OCI-LY1 (cell line): Measurements from ENCODE around the gene NUP214.

ENCODE experiments used
- H2AFZ ChIP-seq: fragments of 200-600 bp; sonication (generic), shearing (Covaris generic); 2 replicates; pipeline ENCODE4 v1.6.0; 2014; ENCODE audit warnings: antibody characterized with exemption, mild to moderate bottlenecking, low read length
- H3F3A ChIP-seq: fragments of 200-600 bp; sonication (generic), shearing (Covaris generic); 2 replicates; pipeline ENCODE4 v1.6.0; 2014; ENCODE audit warnings: mild to moderate bottlenecking, antibody characterized with exemption, low read length, moderate library complexity; ENCODE audit not compliant: insufficient read depth
- H3K27ac ChIP-seq: fragments of 200-600 bp; sonication (generic); 2 replicates; pipeline ENCODE4 v1.5.1; 2014; ENCODE audit warnings: low read length, mixed run types, mild to moderate bottlenecking, low read depth; ENCODE audit not compliant: poor library complexity, severe bottlenecking
- H3K27me3 ChIP-seq: fragments of 200-600 bp; sonication (generic); 2 replicates; pipeline ENCODE4 v1.6.0; 2014; ENCODE audit warnings: antibody characterized with exemption, mild to moderate bottlenecking, low read length, moderate library complexity; ENCODE audit not compliant: insufficient read depth
- H3K36me3 ChIP-seq: fragments of 200-600 bp; sonication (generic); 2 replicates; pipeline ENCODE4 v1.6.1; 2014; ENCODE audit warnings: mild to moderate bottlenecking, antibody characterized with exemption, low read length, moderate library complexity, mixed read lengths; ENCODE audit not compliant: insufficient read depth
- H3K4me1 ChIP-seq: fragments of 200-600 bp; sonication (generic); 2 replicates; pipeline ENCODE4 v1.5.1; 2014; ENCODE audit warnings: mild to moderate bottlenecking, low read length, moderate library complexity; ENCODE audit not compliant: insufficient read depth, severe bottlenecking
- H3K4me2 ChIP-seq: fragments of 200-600 bp; sonication (generic), shearing (Covaris generic); 2 replicates; pipeline ENCODE4 v1.6.1; 2014; ENCODE audit warnings: low read length
- H3K4me3 ChIP-seq: fragments of 200-600 bp; sonication (generic); 2 replicates; pipeline ENCODE4 v1.5.1; 2014; ENCODE audit warnings: low read length, low read depth, mild to moderate bottlenecking, mixed read lengths; ENCODE audit not compliant: poor library complexity, severe bottlenecking
- H3K79me2 ChIP-seq: fragments of 200-600 bp; shearing (Covaris generic); 2 replicates; pipeline ENCODE4 v1.6.1; 2016; ENCODE audit warnings: mixed run types, low read length, mixed read lengths; ENCODE audit not compliant: insufficient read depth
- H3K9ac ChIP-seq: fragments of 200-600 bp; sonication (generic), shearing (Covaris generic); 2 replicates; pipeline ENCODE4 v1.6.1; 2014; ENCODE audit warnings: mild to moderate bottlenecking, low read length, mixed read lengths
- H3K9me2 ChIP-seq: fragments of 200-600 bp; sonication (generic), shearing (Covaris generic); 2 replicates; pipeline ENCODE4 v1.6.1; 2014; ENCODE audit warnings: low read depth, mild to moderate bottlenecking, low read length, mixed read lengths
- H3K9me3 ChIP-seq: fragments of 200-600 bp; shearing (Covaris generic); 2 replicates; pipeline ENCODE4 v1.6.1; 2014; ENCODE audit warnings: low read length, mixed read lengths
- H4K20me1 ChIP-seq: fragments of 200-600 bp; sonication (generic), shearing (Covaris generic); 2 replicates; pipeline ENCODE4 v1.6.0; 2016; ENCODE audit warnings: mild to moderate bottlenecking, low read length; ENCODE audit not compliant: insufficient read depth
- EZH2 ChIP-seq: fragments of 200-600 bp; sonication (generic), shearing (Covaris generic); IDR thresholded peaks from 2 replicates; pipeline ENCODE4 v1.8.0; 2017; ENCODE audit warnings: borderline replicate concordance, mixed run types, mild to moderate bottlenecking, antibody characterized with exemption, low read length, moderate library complexity, mixed read lengths
- TF ChIP-seq, protein P1 (sequence below): fragments of 200-600 bp; sonication (generic), shearing (Covaris generic); IDR thresholded peaks from 2 replicates; pipeline ENCODE4 v1.5.1; 2017; ENCODE audit warnings: mild to moderate bottlenecking, antibody characterized with exemption, low read length, moderate library complexity, mixed read lengths

The NUP214 gene

DNA sequence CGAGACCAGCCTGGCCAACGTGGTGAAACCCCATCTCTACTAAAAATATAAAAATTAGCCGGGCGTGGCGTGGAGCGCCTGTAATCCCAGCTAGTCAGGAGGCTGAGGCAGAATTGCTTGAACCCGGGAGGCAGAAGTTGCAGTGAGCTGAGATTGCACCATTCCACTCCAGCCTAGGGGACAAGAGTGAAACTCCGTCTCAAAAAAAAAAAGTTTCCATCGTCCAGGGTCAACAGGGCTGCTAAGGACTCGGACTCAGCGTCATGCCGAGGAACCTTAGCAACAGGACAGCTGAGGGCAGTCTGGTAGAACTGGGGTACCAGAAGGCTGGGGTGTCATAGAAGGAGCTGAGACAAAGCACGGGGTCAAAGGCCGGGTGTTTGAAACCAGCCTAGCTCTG lies 129.2 kb downstream of the NUP214 start:
- peak overlapping the region; percentile 30; the same call in 1 of the 2 replicates for H3K4me2 ChIP-seq

DNA sequence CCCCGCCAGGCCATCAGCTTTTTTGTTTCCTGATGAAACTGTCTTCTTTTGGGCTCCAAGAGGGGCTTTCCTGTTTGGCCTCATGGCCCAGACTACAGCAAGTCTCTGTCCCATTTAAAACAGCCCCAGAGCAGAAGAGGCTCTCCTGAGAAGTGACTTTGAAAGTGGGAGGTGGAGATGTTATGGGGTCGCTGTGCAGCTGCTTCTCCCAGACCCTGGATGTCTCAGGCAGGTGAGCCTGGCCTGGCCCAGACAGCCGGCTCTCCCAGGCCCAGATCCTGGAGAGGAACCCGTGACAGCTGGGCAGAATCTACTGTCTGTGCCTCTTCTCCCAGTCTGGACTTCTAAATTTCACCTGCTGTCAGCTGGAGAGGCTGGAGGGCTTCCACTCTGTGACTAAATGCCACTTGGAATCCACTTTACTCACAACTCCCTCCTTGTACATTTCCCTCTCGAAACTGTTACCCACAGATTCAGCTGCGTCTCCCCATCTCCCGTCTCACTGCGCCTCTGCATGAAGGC lies 130.4 kb downstream of the NUP214 start:
- no peaks in the 10 kb centered on the region for H3K36me3 ChIP-seq
- H3K9me2 ChIP-seq = no peaks in the 10 kb centered on the region
- no peaks in the 10 kb centered on the region for H3K9me3 ChIP-seq
- no peak for TF ChIP-seq EZH2
- TF ChIP-seq, protein P1, sequence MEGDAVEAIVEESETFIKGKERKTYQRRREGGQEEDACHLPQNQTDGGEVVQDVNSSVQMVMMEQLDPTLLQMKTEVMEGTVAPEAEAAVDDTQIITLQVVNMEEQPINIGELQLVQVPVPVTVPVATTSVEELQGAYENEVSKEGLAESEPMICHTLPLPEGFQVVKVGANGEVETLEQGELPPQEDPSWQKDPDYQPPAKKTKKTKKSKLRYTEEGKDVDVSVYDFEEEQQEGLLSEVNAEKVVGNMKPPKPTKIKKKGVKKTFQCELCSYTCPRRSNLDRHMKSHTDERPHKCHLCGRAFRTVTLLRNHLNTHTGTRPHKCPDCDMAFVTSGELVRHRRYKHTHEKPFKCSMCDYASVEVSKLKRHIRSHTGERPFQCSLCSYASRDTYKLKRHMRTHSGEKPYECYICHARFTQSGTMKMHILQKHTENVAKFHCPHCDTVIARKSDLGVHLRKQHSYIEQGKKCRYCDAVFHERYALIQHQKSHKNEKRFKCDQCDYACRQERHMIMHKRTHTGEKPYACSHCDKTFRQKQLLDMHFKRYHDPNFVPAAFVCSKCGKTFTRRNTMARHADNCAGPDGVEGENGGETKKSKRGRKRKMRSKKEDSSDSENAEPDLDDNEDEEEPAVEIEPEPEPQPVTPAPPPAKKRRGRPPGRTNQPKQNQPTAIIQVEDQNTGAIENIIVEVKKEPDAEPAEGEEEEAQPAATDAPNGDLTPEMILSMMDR = no peak
- H3K79me2 ChIP-seq = no peaks in the 10 kb centered on the region
- peak overlapping the region; percentile 91 for H3K27ac ChIP-seq
- H3K4me2 ChIP-seq = peak overlapping the region; percentile 58
- H4K20me1 ChIP-seq = no peaks in the 10 kb centered on the region
- peak overlapping the region; percentile 45 for H3K4me3 ChIP-seq
- no peaks in the 10 kb centered on the region for H3K27me3 ChIP-seq
- H3K4me1 ChIP-seq = peaks cover 53% of the 10 kb centered on the region
- peak overlapping the region; percentile 67 for H3K9ac ChIP-seq
- peaks cover 3% of the 10 kb centered on the region; the same call in 1 of the 2 replicates for H3F3A ChIP-seq
- H2AFZ ChIP-seq = no peak overlapping the region

More for the DNA sequence above, 129.2 kb downstream of the NUP214 start:
- H3K4me1 ChIP-seq = peaks cover 53% of the 10 kb centered on the region
- H3F3A ChIP-seq = peaks cover 3% of the 10 kb centered on the region; the same call in 1 of the 2 replicates
- no peaks in the 10 kb centered on the region for H3K9me2 ChIP-seq
- no peaks in the 10 kb centered on the region for H3K36me3 ChIP-seq
- H3K9me3 ChIP-seq = no peaks in the 10 kb centered on the region
- H3K4me3 ChIP-seq = peak overlapping the region; percentile 3
- peak overlapping the region; percentile 23; the same call in 1 of the 2 replicates for H3K9ac ChIP-seq
- TF ChIP-seq, protein P1 = no peak
- no peak for TF ChIP-seq EZH2
- H3K27ac ChIP-seq = peak overlapping the region; percentile 91
- H2AFZ ChIP-seq = no peak overlapping the region
- H4K20me1 ChIP-seq = no peaks in the 10 kb centered on the region
- no peaks in the 10 kb centered on the region for H3K27me3 ChIP-seq
- no peaks in the 10 kb centered on the region for H3K79me2 ChIP-seq

- Histone ChIP-seq H3K79me2 (no peaks in the 10 kb centered on the region), H3K9me2 (no peaks in the 10 kb centered on the region), H4K20me1 (no peaks in the 10 kb centered on the region), H3F3A (peaks cover 3% of the 10 kb centered on the region; the same call in 1 of the 2 replicates), H3K4me1 (peaks cover 46% of the 10 kb centered on the region), H3K9me3 (no peaks in the 10 kb centered on the region), H3K4me3 (no peak overlapping the region), H3K27ac (peak overlapping the region; percentile 91), H3K9ac (no peak overlapping the region), H3K27me3 (no peaks in the 10 kb centered on the region), H3K36me3 (0 out of 2 replicates have a peak, but pooled peaks cover 5% of the 10 kb centered on the region), H2AFZ (no peak overlapping the region), H3K4me2 (no peak overlapping the region)
- TF ChIP-seq, protein P1 = no peak
- TF ChIP-seq EZH2 = no peak
Measured at GRCh38 chr9:131257266-131258025, 132.1 kb downstream of the NUP214 start.
